Astrocyte (in vitro differentiated cells and primary cell): ENCODE data around the gene GPANK1. TPM values are rescaled to one million over a fixed set of nuclear protein-coding genes. Genes with fewer than 3 reads are reported as not detected.

Experiments
- DNase-seq: peaks from one replicate; pipeline ENCODE4 v3.0.0-alpha.2; 2010; ENCODE audit warnings: low read depth
- FAIRE-seq: peaks from 2 replicates; lab custom pipeline; 2011; peaks lifted over from hg19 to GRCh38; lab: Jason Lieb, UNC
- H2AFZ ChIP-seq: 2 replicates; pipeline ENCODE4 v1.6.0; 2012; ENCODE audit warnings: low read depth, low read length, inconsistent platforms
- H3K27ac ChIP-seq: 2 replicates; pipeline ENCODE4 v1.5.1; 2011; ENCODE audit warnings: low read depth, low read length, inconsistent platforms
- H3K27me3 ChIP-seq: 2 replicates; pipeline ENCODE4 v1.6.0; 2011; ENCODE audit warnings: low read length, inconsistent platforms; ENCODE audit not compliant: insufficient read depth
- H3K36me3 ChIP-seq: 2 replicates; pipeline ENCODE4 v1.5.1; 2011; ENCODE audit warnings: low read length, inconsistent platforms; ENCODE audit not compliant: insufficient read depth
- H3K4me1 ChIP-seq: 2 replicates; pipeline ENCODE4 v1.5.1; 2011; ENCODE audit warnings: low read length, inconsistent platforms; ENCODE audit not compliant: insufficient read depth
- H3K4me2 ChIP-seq: 2 replicates; pipeline ENCODE4 v1.6.0; 2012; ENCODE audit warnings: low read length, inconsistent platforms
- H3K4me3 ChIP-seq: 2 replicates; pipeline ENCODE4 v1.5.1; 2011; ENCODE audit warnings: low read depth, mild to moderate bottlenecking, low read length, inconsistent platforms; ENCODE audit not compliant: insufficient read depth
- H3K79me2 ChIP-seq: 2 replicates; pipeline ENCODE4 v1.6.0; 2012; ENCODE audit warnings: mild to moderate bottlenecking, low read length, inconsistent platforms; ENCODE audit not compliant: insufficient read depth
- H3K9ac ChIP-seq: 2 replicates; pipeline ENCODE4 v1.6.0; 2012; ENCODE audit warnings: mild to moderate bottlenecking, low read length, inconsistent platforms
- H3K9me3 ChIP-seq: 2 replicates; pipeline ENCODE4 v1.5.1; 2012; ENCODE audit warnings: low read depth, mild to moderate bottlenecking, low read length, inconsistent platforms; ENCODE audit not compliant: insufficient read depth
- H4K20me1 ChIP-seq: 2 replicates; pipeline ENCODE4 v1.6.0; 2012; ENCODE audit warnings: low read length, inconsistent platforms; ENCODE audit not compliant: insufficient read depth
- H3K27ac Mint-ChIP-seq: one replicate; pipeline ENCODE4 v1.8.0; 2021; ENCODE audit warnings: mild to moderate bottlenecking, mixed read lengths; ENCODE audit not compliant: unreplicated experiment
- H3K27me3 Mint-ChIP-seq: one replicate; pipeline ENCODE4 v1.8.0; 2021; ENCODE audit warnings: low read depth, mixed read lengths; ENCODE audit not compliant: unreplicated experiment
- H3K36me3 Mint-ChIP-seq: one replicate; pipeline ENCODE4 v1.8.0; 2021; ENCODE audit warnings: low read depth, mixed read lengths; ENCODE audit not compliant: unreplicated experiment
- H3K4me1 Mint-ChIP-seq: one replicate; pipeline ENCODE4 v1.8.0; 2021; ENCODE audit warnings: low read depth, mixed read lengths; ENCODE audit not compliant: unreplicated experiment
- H3K4me3 Mint-ChIP-seq: one replicate; pipeline ENCODE4 v1.8.0; 2021; ENCODE audit warnings: mild to moderate bottlenecking, moderate library complexity, mixed read lengths; ENCODE audit not compliant: unreplicated experiment
- H3K9me3 Mint-ChIP-seq: one replicate; pipeline ENCODE4 v1.8.0; 2021; ENCODE audit warnings: mild to moderate bottlenecking, mixed read lengths; ENCODE audit not compliant: unreplicated experiment
- CTCF ChIP-seq: IDR thresholded peaks from 2 replicates; pipeline ENCODE4 v1.5.1; 2011; ENCODE audit warnings: low read depth, mild to moderate bottlenecking, inconsistent platforms, low read length, moderate library complexity; ENCODE audit not compliant: insufficient read depth
- EZH2 ChIP-seq: IDR thresholded peaks from 2 replicates; pipeline ENCODE4 v1.6.1; 2012; ENCODE audit warnings: mild to moderate bottlenecking, low read length, inconsistent platforms; ENCODE audit not compliant: insufficient read depth
- total RNA-seq: library from RNA; stranded (reverse); gene quantifications from 2 replicates; pipeline ENCODE4 v1.2.1, GENCODE V29; 2021

Gene GPANK1
- total RNA-seq, 1 donor from 2014 or later: 13.8 TPM

DNA sequence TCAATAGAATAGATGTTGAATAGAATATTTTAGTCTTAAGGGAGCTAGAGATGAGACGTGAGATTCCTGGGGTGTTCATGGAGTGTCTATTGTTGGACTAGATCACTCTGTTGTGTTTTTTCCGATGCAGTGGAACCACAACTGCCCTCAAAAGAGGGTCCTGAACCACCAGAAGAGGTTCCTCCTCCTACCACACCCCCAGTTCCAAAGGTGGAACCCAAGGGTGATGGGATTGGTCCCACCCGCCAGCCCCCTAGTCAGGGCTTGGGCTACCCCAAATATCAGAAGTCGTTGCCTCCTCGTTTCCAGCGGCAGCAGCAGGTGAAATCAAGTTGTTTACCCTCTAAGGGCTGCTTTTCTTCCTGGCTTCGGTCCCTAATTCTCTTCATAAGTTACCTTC is 35.8 kb downstream of the GPANK1 start:
- DNase-seq (no peak), FAIRE-seq (no peak)
- H3K4me3 ChIP-seq: no peak overlapping the region
- no peaks in the 10 kb centered on the region for H3K27me3 ChIP-seq
- H3K9ac ChIP-seq: no peak overlapping the region
- no peaks in the 10 kb centered on the region for H3K9me3 Mint-ChIP-seq
- H3K27ac Mint-ChIP-seq: peak overlapping the region; percentile 47
- H3K4me3 Mint-ChIP-seq: no peak overlapping the region
- H3K4me2 ChIP-seq: no peak overlapping the region
- H3K4me1 ChIP-seq: no peaks in the 10 kb centered on the region
- H3K4me1 Mint-ChIP-seq: no peaks in the 10 kb centered on the region
- H3K79me2 ChIP-seq: peaks cover 84% of the 10 kb centered on the region
- H3K27ac ChIP-seq: no peak overlapping the region
- peaks cover 37% of the 10 kb centered on the region for H3K36me3 Mint-ChIP-seq
- no peaks in the 10 kb centered on the region for H3K27me3 Mint-ChIP-seq
- H3K9me3 ChIP-seq: no peaks in the 10 kb centered on the region
- H3K36me3 ChIP-seq: peaks cover 59% of the 10 kb centered on the region
- H2AFZ ChIP-seq: no peak overlapping the region
- TF ChIP-seq CTCF (no peak), EZH2 (no peak)
- H4K20me1 ChIP-seq: peaks cover 95% of the 10 kb centered on the region

DNA sequence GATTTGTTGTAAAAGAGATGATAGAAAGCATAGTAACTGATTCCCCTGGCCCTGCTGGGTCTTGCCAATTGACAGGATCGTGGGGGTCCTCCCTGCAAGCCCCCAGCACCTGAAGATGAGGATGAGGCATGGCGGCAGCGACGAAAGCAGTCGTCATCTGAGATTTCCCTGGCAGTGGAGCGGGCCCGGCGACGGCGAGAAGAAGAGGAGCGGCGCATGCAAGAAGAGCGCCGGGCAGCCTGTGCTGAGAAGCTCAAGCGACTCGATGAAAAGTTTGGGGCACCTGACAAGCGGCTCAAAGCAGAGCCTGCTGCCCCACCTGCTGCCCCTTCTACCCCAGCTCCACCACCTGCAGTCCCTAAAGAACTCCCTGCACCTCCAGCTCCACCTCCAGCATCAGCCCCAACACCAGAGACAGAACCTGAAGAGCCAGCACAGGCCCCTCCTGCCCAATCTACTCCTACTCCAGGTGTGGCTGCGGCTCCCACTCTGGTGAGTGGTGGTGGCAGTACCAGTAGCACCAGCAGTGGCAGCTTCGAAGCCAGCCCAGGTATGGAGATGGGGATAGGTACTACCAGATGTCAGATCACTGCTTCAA is 37.0 kb downstream of the GPANK1 start:
- H3K27ac Mint-ChIP-seq: no peak overlapping the region
- Histone ChIP-seq H3K27ac (no peak overlapping the region), H3K9ac (no peak overlapping the region), H3K4me2 (no peak overlapping the region), H3K9me3 (no peaks in the 10 kb centered on the region), H3K27me3 (no peaks in the 10 kb centered on the region), H3K4me3 (no peak overlapping the region), H2AFZ (no peak overlapping the region), H3K36me3 (peaks cover 58% of the 10 kb centered on the region), H3K79me2 (peaks cover 93% of the 10 kb centered on the region), H3K4me1 (peaks cover 3% of the 10 kb centered on the region), H4K20me1 (peaks cover 95% of the 10 kb centered on the region)
- peak overlapping the region; percentile 18 for H3K4me3 Mint-ChIP-seq
- no peak for TF ChIP-seq EZH2
- TF ChIP-seq CTCF: no peak
- peaks cover 41% of the 10 kb centered on the region for H3K36me3 Mint-ChIP-seq
- FAIRE-seq: no peak
- no peaks in the 10 kb centered on the region for H3K9me3 Mint-ChIP-seq
- H3K4me1 Mint-ChIP-seq: peaks cover 3% of the 10 kb centered on the region
- no peak for DNase-seq
- H3K27me3 Mint-ChIP-seq: no peaks in the 10 kb centered on the region

GRCh38 chr6:31626952-31627351 is 37.8 kb downstream of the GPANK1 start:
- DNase-seq: no peak
- Histone ChIP-seq H3K4me1 (peaks cover 11% of the 10 kb centered on the region), H3K4me3 (no peak overlapping the region), H3K27ac (no peak overlapping the region), H3K9ac (peak overlapping the region; percentile 30), H3K9me3 (no peaks in the 10 kb centered on the region), H4K20me1 (peaks cover 95% of the 10 kb centered on the region), H3K79me2 (peaks cover 93% of the 10 kb centered on the region), H3K36me3 (peaks cover 59% of the 10 kb centered on the region), H3K4me2 (no peak overlapping the region), H3K27me3 (no peaks in the 10 kb centered on the region), H2AFZ (no peak overlapping the region)
- FAIRE-seq: no peak
- Mint-ChIP-seq H3K9me3 (no peaks in the 10 kb centered on the region), H3K27me3 (no peaks in the 10 kb centered on the region), H3K4me3 (no peak overlapping the region), H3K4me1 (peaks cover 9% of the 10 kb centered on the region), H3K36me3 (peaks cover 47% of the 10 kb centered on the region), H3K27ac (no peak overlapping the region)
- TF ChIP-seq CTCF (no peak), EZH2 (no peak)
